HepG2 (cell line): ENCODE data around the gene NCOA3. TPM values are rescaled to one million over a fixed set of nuclear protein-coding genes. Genes with fewer than 3 reads are reported as not detected.
A peak's percentile ranks its signal among the peaks of the same experiment; 100 is the strongest.

ENCODE experiments used
- ATAC-seq: fragments of 200-7000 bp; cut with Tn5 transposase; 3 replicates; pipeline ENCODE4 v1.9.1; 2020; ENCODE audit warnings: mild to moderate bottlenecking, moderate library complexity
- BruUV-seq: library from RNA; stranded (reverse); fragments of 400-500 nt; replicated peaks from 2 replicates; lab custom pipeline; 2021; lab: Mats Ljungman, UMichigan
- CTCF ChIA-PET: fragments of 300-600 bp; formaldehyde crosslinking; extraction: SDS; loops from one replicate; lab custom pipeline; 2021; ENCODE audit warnings: low total read pairs, inconsistent platforms, low intra/inter-chr PET ratio; lab: Yijun Ruan, JAX
- POLR2A ChIA-PET: fragments of 350-600 bp; sonication (Branson Sonifier 250); formaldehyde crosslinking; loops from one replicate; lab custom pipeline; 2020; ENCODE audit warnings: antibody characterized with exemption, inconsistent platforms; lab: Yijun Ruan, JAX
- DNase-seq: peaks from one replicate; pipeline ENCODE4 v3.0.0-alpha.2; 2015; ENCODE audit warnings: low spot score
- FAIRE-seq: peaks from 3 replicates; lab custom pipeline; 2011; peaks lifted over from hg19 to GRCh38; lab: Jason Lieb, UNC
- H2AFZ ChIP-seq: one replicate; pipeline ENCODE4 v1.6.1; 2011; ENCODE audit warnings: low read length, inconsistent platforms
- H3K27ac ChIP-seq: fragments of 300-600 bp; 3 replicates; pipeline ENCODE4 v1.8.0; 2011; ENCODE audit warnings: mixed run types, mild to moderate bottlenecking, mixed read lengths, low read length, inconsistent platforms; ENCODE audit not compliant: insufficient read depth; ENCODE audit errors: extremely low read length
- H3K27me3 ChIP-seq, 2 experiments: fragments of 200-600 bp in 1 of 2; 2 replicates in 1 of 2; 3 replicates in 1 of 2; pipeline versions ENCODE4 v1.6.0 to v1.8.0; 2011; ENCODE audit warnings: low read length in 2 of 2, mild to moderate bottlenecking in 2 of 2, moderate library complexity in 2 of 2, inconsistent platforms in 1 of 2; ENCODE audit not compliant: insufficient read depth in 2 of 2, control insufficient read depth in 1 of 2
- H3K36me3 ChIP-seq, 2 experiments: fragments of 200-600 bp in 1 of 2; replicated peaks in 1 of 2; 2 replicates in 1 of 2; 3 replicates in 1 of 2; pipeline versions ENCODE4 v1.5.1 to v1.8.0; 2011; ENCODE audit warnings: low read length in 2 of 2, inconsistent platforms in 1 of 2; ENCODE audit not compliant: insufficient read depth in 2 of 2, control insufficient read depth in 1 of 2
- H3K4me1 ChIP-seq: 2 replicates; pipeline ENCODE4 v1.5.1; 2012; ENCODE audit warnings: low read length, inconsistent platforms; ENCODE audit not compliant: insufficient read depth
- H3K4me2 ChIP-seq: 2 replicates; pipeline ENCODE4 v1.6.0; 2011; ENCODE audit warnings: low read depth, low read length, inconsistent platforms
- H3K4me3 ChIP-seq, 3 experiments: fragments of 200-600 bp in 1 of 3; sonication (generic), shearing (Covaris generic) in 1 of 3; replicated peaks in 1 of 3; 2 replicates each; pipeline ENCODE4 v1.5.1; 2011 to 2016; ENCODE audit warnings: low read length in 3 of 3, inconsistent platforms in 2 of 3, low read depth in 2 of 3, mild to moderate bottlenecking in 2 of 3, control low read depth in 1 of 3, mixed read lengths in 1 of 3; ENCODE audit not compliant: insufficient read depth in 1 of 3
- H3K79me2 ChIP-seq: one replicate; pipeline ENCODE4 v1.6.1; 2011; ENCODE audit warnings: low read length, inconsistent platforms; ENCODE audit not compliant: insufficient read depth
- H3K9ac ChIP-seq: 2 replicates; pipeline ENCODE4 v1.6.0; 2011; ENCODE audit warnings: mild to moderate bottlenecking, low read depth, low read length, inconsistent platforms; ENCODE audit not compliant: insufficient read depth
- H3K9me3 ChIP-seq: 2 replicates; pipeline ENCODE4 v1.5.1; 2012; ENCODE audit warnings: mild to moderate bottlenecking, low read length
- H4K20me1 ChIP-seq: 2 replicates; pipeline ENCODE4 v1.6.0; 2011; ENCODE audit warnings: inconsistent platforms, mild to moderate bottlenecking, low read length, moderate library complexity; ENCODE audit not compliant: insufficient read depth
- CEBPG ChIP-seq: IDR thresholded peaks from 2 replicates; pipeline ENCODE4 v1.6.1; 2016
- KDM4B ChIP-seq: sonication (generic); formaldehyde crosslinking; IDR thresholded peaks from 2 replicates; pipeline ENCODE4 v1.4.0; 2020; ENCODE audit warnings: missing genetic modification reagents
- PLRG1 ChIP-seq: fragments of 450-650 bp; conservative IDR thresholded peaks from 2 replicates; pipeline ENCODE4 v1.6.1; 2016
- PPARG ChIP-seq: conservative IDR thresholded peaks from 2 replicates; pipeline ENCODE4 v1.6.1; 2016; ENCODE audit warnings: missing biosample characterization, missing genetic modification reagents
- RFX1 ChIP-seq: fragments of 450-650 bp; IDR thresholded peaks from 2 replicates; pipeline ENCODE4 v1.6.1; 2017
- RFX3 ChIP-seq: IDR thresholded peaks from 2 replicates; pipeline ENCODE4 v1.6.1; 2016; ENCODE audit warnings: missing biosample characterization, missing genetic modification reagents
- RFX5 ChIP-seq: IDR thresholded peaks from 2 replicates; pipeline ENCODE4 v1.6.1; 2011; ENCODE audit warnings: low read depth, low read length, improper control_type of control experiment
- SAP130 ChIP-seq: IDR thresholded peaks from 2 replicates; pipeline ENCODE4 v1.6.1; 2016; ENCODE audit warnings: low read depth
- SIN3A ChIP-seq: IDR thresholded peaks from 2 replicates; pipeline ENCODE4 v1.6.1; 2011; ENCODE audit warnings: low read depth, mild to moderate bottlenecking, control low read depth, low read length, borderline replicate concordance
- TEAD2 ChIP-seq: sonication (generic); formaldehyde crosslinking; IDR thresholded peaks from 2 replicates; pipeline ENCODE4 v1.9.0; 2021; ENCODE audit warnings: missing genetic modification reagents
- ZFP91 ChIP-seq: sonication (generic); formaldehyde crosslinking; IDR thresholded peaks from 2 replicates; pipeline ENCODE4 v1.9.0; 2022; ENCODE audit warnings: missing genetic modification reagents, mild to moderate bottlenecking, borderline replicate concordance
- ZNF446 ChIP-seq: sonication (generic); formaldehyde crosslinking; IDR thresholded peaks from 2 replicates; pipeline ENCODE4 v1.5.0; 2020; ENCODE audit warnings: mild to moderate bottlenecking, missing genetic modification reagents
- ZNF768 ChIP-seq: sonication (generic); formaldehyde crosslinking; IDR thresholded peaks from 2 replicates; pipeline ENCODE4 v1.4.0; 2020; ENCODE audit warnings: missing genetic modification reagents
- ZNF781 ChIP-seq: sonication (generic); formaldehyde crosslinking; IDR thresholded peaks from 2 replicates; pipeline ENCODE4 v1.5.1; 2020; ENCODE audit warnings: borderline replicate concordance, mild to moderate bottlenecking, missing genetic modification reagents; ENCODE audit errors: not compliant biosample characterization
- WGBS: methylation state at CpG from one replicate; pipeline ENCODE4 v1.1.6; 2017; ENCODE audit warnings: low lambda C conversion rate; 5-methylcytosine and 5-hydroxymethylcytosine counted together
- in situ Hi-C: cut with HindIII; loops from 2 replicates; pipeline ENCODE4 v1.10.0; 2017; ENCODE audit warnings: low pct_unique_long_range_greater_than_20kb; ENCODE audit not compliant: extremely low pct_ligation_motif_present
- intact Hi-C: fragments of 100-400 bp; cut with micrococcal nuclease; formaldehyde crosslinking; loops from one replicate; pipeline ENCODE4 v1.10.0; 2022; ENCODE audit not compliant: unreplicated experiment
- polyA plus RNA-seq, 8 experiments: library from polyadenylated mRNA; depleted of rRNA in 3 of 8; stranded (reverse) in 7 of 8; unstranded in 1 of 8; fragments of >200 nt; fragmentation: Illumina TruSeq in 4 of 8; extraction: Trizol in 4 of 8; gene quantifications; 2 replicates each; pipeline versions ENCODE4 v1.2.1 to v1.2.3, GENCODE V29; 2011 to 2016; ENCODE audit warnings: low read depth in 4 of 8, missing spikeins in 1 of 8, mixed read lengths in 1 of 8; ENCODE audit not compliant: insufficient read depth in 1 of 8
- total RNA-seq, 5 experiments: library from RNA; depleted of rRNA; stranded (reverse); fragments of >200 nt; fragmentation: Illumina TruSeq; extraction: Trizol; gene quantifications; 2 replicates each; pipeline ENCODE4 v1.2.3, GENCODE V29; 2016; ENCODE audit warnings: low read depth in 1 of 5
- TF ChIP-seq, protein P1 (sequence below): sonication (generic); formaldehyde crosslinking; IDR thresholded peaks from 2 replicates; pipeline ENCODE4 v1.4.0; 2020; ENCODE audit warnings: mild to moderate bottlenecking, missing genetic modification reagents, borderline replicate concordance
- TF ChIP-seq, protein P2 (sequence below): sonication (generic); formaldehyde crosslinking; IDR thresholded peaks from 2 replicates; pipeline ENCODE4 v1.9.0; 2021; ENCODE audit warnings: missing genetic modification reagents, mild to moderate bottlenecking, borderline replicate concordance

Gene NCOA3
- total and polyA plus RNA-seq, 2 of the 13 experiments (the other 11 are each of a cell fraction or from before 2014, with no cell fraction given) = 35.0 to 56.8 TPM

DNA sequence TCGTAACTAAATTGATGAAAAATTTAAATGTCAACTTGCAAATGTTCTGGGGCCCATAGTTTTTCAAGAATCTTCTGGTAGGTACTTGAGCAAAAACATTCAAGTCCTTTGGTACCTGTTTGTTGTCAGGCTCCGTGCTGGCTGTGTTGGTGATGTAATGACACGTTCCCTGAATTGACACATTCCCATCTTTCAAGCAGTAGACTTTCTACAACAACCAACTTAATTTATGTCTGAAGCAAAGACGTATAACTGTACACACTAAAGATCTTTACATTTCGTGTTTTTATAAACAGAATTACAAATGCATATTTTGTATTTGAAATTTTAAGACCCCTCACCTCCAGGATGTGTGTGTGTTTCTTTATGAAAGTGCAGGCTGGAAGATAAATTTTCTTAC lies 49.5 kb downstream of the NCOA3 start:
- no peak overlapping the region for H3K27ac ChIP-seq
- peaks cover 42% of the 10 kb centered on the region for H3K4me1 ChIP-seq
- 71% methylated on average over 5 of the region's 5 CpGs for WGBS
- TF ChIP-seq ZNF768 (CRISPR knock-in tag) (no peak), SAP130 (CRISPR knock-in tag) (0 out of 2 replicates have a peak, but pooled peaks have one; percentile 2), CEBPG (CRISPR knock-in tag) (peak; percentile 38; the same call in 1 of the 2 replicates)
- intact Hi-C loops (no loop called here), in situ Hi-C loops (no loop called here)
- ChIA-PET POLR2A (no interaction called here), CTCF (no interaction called here)
- no peak overlapping the region for H3K4me3 ChIP-seq
- H3K9ac ChIP-seq = no peak overlapping the region
- DNase-seq (peak; percentile 28), FAIRE-seq (no peak), ATAC-seq (no peak)
- no peak overlapping the region for H2AFZ ChIP-seq
- H3K36me3 ChIP-seq = peaks cover 0 to 4% of the 10 kb centered on the region in 2 experiments; a peak in 1 of 5 replicates
- H3K27me3 ChIP-seq = no peaks in the 10 kb centered on the region
- no peaks in the 10 kb centered on the region for H3K9me3 ChIP-seq
- no peak overlapping the region for H3K4me2 ChIP-seq
- no TSS peak for BruUV-seq
- H4K20me1 ChIP-seq = peaks cover 27% of the 10 kb centered on the region
- H3K79me2 ChIP-seq = peaks cover 71% of the 10 kb centered on the region

GRCh38 chr20:47551841-47552240 lies 50.2 kb downstream of the NCOA3 start:
- H4K20me1 ChIP-seq = peaks cover 29% of the 10 kb centered on the region
- peaks cover 71% of the 10 kb centered on the region for H3K79me2 ChIP-seq
- in situ Hi-C loops (no loop called here), intact Hi-C loops (no loop called here)
- no peaks in the 10 kb centered on the region for H3K27me3 ChIP-seq
- ChIA-PET POLR2A (no interaction called here), CTCF (no interaction called here)
- no peaks in the 10 kb centered on the region; a peak in 1 of 5 replicates for H3K36me3 ChIP-seq
- peaks cover 48% of the 10 kb centered on the region for H3K4me1 ChIP-seq
- no peak overlapping the region for H3K4me2 ChIP-seq
- peak; percentile 70 for DNase-seq
- no peak for FAIRE-seq
- H2AFZ ChIP-seq = no peak overlapping the region
- no peak overlapping the region for H3K4me3 ChIP-seq
- H3K9me3 ChIP-seq = no peaks in the 10 kb centered on the region
- BruUV-seq = no TSS peak
- H3K9ac ChIP-seq = no peak overlapping the region
- no peak overlapping the region for H3K27ac ChIP-seq
- peak; percentile 55 for ATAC-seq
- TF ChIP-seq SIN3A = no peak
- TF ChIP-seq, protein P1, sequence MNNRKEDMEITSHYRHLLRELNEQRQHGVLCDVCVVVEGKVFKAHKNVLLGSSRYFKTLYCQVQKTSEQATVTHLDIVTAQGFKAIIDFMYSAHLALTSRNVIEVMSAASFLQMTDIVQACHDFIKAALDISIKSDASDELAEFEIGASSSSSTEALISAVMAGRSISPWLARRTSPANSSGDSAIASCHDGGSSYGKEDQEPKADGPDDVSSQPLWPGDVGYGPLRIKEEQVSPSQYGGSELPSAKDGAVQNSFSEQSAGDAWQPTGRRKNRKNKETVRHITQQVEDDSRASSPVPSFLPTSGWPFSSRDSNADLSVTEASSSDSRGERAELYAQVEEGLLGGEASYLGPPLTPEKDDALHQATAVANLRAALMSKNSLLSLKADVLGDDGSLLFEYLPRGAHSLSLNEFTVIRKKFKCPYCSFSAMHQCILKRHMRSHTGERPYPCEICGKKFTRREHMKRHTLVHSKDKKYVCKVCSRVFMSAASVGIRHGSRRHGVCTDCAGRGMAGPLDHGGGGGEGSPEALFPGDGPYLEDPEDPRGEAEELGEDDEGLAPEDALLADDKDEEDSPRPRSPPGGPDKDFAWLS = no peak
- peak; percentile 72 for TF ChIP-seq RFX5
- TF ChIP-seq RFX3 = peak; percentile 89
- no peak for TF ChIP-seq ZNF781 (CRISPR knock-in tag)
- 0 out of 2 replicates have a peak, but pooled peaks have one; percentile 14 for TF ChIP-seq PPARG (CRISPR knock-in tag)
- no peak for TF ChIP-seq KDM4B (CRISPR knock-in tag)
- TF ChIP-seq RFX1 = peak; percentile 74
- no peak for TF ChIP-seq ZNF446 (CRISPR knock-in tag)
- TF ChIP-seq TEAD2 = no peak
- TF ChIP-seq PLRG1 = no peak
- TF ChIP-seq ZFP91 = no peak
- TF ChIP-seq, protein P2, sequence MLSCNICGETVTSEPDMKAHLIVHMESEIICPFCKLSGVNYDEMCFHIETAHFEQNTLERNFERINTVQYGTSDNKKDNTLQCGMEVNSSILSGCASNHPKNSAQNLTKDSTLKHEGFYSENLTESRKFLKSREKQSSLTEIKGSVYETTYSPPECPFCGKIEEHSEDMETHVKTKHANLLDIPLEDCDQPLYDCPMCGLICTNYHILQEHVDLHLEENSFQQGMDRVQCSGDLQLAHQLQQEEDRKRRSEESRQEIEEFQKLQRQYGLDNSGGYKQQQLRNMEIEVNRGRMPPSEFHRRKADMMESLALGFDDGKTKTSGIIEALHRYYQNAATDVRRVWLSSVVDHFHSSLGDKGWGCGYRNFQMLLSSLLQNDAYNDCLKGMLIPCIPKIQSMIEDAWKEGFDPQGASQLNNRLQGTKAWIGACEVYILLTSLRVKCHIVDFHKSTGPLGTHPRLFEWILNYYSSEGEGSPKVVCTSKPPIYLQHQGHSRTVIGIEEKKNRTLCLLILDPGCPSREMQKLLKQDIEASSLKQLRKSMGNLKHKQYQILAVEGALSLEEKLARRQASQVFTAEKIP = no peak
